GM19328 (cell line): Measurements from ENCODE around the gene DNAJA3.

ENCODE experiments used
- ATAC-seq: cut with Tn5 transposase; IDR thresholded peaks from one replicate; pipeline ENCODE4 v1.9.1; 2021; ENCODE audit warnings: mild to moderate bottlenecking, moderate library complexity; ENCODE audit not compliant: unreplicated experiment

DNAJA3 gene

DNA sequence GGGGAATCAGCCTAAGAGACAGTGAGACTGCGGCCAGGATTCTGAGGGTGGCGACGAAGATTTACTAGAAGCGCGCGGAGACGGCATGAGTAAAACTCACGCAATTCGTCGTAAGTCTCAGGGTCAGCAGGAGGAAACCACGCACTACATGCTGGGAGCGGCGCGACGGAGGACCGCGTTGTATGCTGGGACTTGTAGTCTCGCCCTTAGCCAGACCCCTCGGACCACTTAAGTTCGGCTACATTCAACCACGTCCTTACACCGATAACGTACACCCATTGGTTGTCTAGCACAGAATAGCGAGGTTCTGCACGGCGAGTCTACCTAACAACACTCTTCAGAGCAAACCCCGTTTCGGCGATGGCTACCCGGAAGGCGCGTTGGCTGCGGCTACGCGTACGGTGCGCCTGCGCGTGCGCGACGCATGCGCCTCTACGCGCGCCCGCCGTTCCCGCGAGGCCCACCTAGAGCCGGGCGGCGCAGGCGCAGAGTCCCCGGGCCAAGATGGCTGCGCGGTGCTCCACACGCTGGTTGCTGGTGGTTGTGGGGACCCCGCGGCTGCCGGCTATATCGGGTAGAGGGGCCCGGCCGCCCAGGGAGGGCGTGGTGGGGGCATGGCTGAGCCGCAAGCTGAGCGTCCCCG is at the start of gene DNAJA3:
DNAJA3 (plus strand) TSS at position 491 of the 643 bp plus-strand sequence; CDS start at position 505, 14 bp downstream.
- peak; percentile 91 for ATAC-seq

GRCh38 chr16:4376126-4376892 is 49.4 kb upstream of the DNAJA3 start:
- ATAC-seq, result no peak

DNA sequence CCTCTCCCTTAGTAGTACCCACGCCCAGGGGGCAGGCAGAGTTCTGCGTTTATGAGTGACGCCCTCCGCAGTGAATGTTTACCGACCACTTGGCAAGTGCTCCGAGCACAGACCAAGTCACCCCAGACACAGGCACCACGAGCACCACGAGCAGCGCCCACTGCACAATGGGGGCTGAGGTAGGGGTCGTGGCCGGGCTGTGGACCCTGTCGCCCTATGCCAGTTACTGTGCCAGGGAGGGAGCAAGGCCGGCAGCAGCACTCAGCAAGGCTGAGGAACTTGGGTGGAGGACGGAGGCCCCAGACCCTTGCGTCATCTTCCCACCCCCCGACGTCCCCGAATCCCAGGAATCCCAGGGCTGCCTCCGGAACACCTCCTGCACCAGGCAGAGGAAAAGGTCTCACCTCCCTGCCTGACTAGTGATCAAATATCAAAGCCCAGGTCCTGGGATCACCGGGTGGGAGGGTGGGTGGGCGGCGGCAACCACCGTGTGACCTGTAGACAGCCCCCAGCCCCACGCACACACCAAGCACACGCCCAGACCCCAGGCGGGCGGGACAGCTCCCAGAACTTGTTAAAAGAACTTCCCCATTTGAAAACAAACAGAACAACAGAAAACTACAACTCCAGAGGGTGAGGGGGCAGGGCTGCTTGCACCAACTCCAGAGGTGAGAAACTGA is 48.6 kb upstream of the DNAJA3 start:
- no peak for ATAC-seq

DNA sequence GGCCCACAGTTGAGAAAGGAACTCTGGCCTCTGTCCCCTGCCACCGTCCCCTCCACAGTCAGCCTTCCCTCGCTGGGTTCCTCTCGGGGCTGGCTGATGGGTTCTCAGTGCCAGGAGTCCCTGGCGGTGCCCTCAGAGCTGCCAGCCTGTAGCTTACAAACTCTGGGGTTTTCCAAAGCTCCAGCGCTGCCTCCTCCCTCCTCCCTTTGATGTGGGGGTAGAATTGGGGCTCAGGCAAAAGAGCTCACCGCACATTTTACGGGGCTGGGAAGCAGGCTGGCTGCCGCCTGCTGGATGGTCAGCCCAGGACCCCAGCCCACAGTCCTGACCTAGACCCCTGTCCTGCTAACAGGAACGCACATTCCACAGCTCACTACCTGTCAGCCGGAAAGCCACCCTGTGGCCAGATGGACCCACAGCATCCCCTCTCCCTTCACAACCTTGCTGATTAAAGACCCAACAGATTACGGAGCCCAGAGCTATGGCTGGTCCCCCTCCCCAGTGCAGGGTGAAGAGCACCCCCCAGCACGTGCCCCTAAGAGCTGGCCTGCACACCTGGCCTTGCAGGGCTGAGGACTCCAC is 48.0 kb upstream of the DNAJA3 start:
- no peak for ATAC-seq

- ATAC-seq, result no peak
Observed at GRCh38 chr16:4378161-4378666, 47.5 kb upstream of the DNAJA3 start.

- no peak for ATAC-seq
Observed at GRCh38 chr16:4378999-4379690, 46.5 kb upstream of the DNAJA3 start.

GRCh38 chr16:4380119-4381063 is 45.3 kb upstream of the DNAJA3 start:
- no peak for ATAC-seq

- no peak for ATAC-seq
Observed at GRCh38 chr16:4381072-4381934, 44.4 kb upstream of the DNAJA3 start.

- ATAC-seq, result no peak
Observed at GRCh38 chr16:4381935-4382794, 43.5 kb upstream of the DNAJA3 start.

GRCh38 chr16:4382795-4383357 is 42.8 kb upstream of the DNAJA3 start:
- no peak for ATAC-seq

DNA sequence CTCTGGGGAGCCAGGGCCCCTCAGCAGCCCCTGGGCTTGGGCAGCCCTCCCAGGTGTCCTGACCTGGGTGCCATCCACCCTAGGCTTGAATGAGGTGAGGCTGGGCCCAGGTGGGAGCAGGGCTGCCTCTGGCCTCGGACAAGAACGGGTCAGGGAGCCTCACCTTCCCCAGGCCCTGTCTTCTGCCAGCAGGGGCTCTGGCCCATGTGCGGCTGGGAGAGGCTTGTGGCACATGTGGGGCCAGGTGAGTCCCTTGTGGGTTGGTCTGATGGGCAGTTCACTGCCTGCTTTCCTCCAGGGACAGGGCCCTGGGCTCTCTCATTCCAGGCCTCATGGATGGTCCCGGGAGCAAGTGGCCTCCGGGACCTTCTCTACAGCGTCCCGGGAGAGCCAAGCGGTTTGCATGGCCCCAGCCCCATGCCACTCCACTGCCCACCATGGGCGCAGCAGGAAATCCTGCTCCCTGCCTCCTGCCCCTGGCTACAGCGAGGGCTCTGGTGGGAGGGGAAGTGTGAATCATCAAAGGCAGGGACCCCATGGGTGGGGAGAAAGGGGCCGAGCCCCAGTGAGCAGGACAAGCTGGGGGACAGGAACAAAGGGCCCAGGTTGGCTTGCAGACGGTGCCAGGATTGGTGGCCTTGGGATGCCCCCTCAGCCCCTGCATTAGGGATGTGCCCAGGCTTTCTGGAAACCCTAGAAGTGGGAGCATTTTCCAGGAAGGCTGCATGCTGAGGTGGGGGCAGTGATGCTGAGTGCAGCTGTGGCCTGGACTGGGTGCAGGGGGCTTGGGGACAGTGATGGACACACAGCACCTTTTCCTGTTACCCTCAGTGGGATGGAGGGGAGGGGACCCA is 41.9 kb upstream of the DNAJA3 start:
- no peak for ATAC-seq

DNA sequence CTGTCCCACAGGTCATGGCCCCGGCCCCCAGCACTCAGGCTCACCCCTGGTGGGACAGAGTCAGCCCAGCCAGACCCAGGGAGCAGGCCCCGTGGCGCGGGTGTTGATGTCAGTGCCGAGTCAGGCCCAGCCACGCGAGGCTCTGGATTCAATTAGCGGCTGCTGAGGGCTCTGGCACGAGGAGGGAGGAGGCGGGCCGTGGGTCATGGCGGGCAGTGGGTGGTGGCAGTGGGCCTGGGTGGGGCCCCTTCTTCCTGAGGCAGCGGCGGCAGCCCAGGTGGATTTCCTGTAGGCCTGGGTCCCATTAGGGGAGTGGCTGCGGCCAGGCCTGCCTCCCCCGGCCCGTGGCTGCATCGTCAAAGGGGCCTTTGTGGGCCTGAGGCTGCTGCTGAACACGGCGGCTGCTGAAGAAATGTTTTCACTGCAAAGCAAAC is 41.1 kb upstream of the DNAJA3 start:
- no peak for ATAC-seq

- ATAC-seq, result no peak
Observed at GRCh38 chr16:4385066-4385788, 40.4 kb upstream of the DNAJA3 start.

DNA sequence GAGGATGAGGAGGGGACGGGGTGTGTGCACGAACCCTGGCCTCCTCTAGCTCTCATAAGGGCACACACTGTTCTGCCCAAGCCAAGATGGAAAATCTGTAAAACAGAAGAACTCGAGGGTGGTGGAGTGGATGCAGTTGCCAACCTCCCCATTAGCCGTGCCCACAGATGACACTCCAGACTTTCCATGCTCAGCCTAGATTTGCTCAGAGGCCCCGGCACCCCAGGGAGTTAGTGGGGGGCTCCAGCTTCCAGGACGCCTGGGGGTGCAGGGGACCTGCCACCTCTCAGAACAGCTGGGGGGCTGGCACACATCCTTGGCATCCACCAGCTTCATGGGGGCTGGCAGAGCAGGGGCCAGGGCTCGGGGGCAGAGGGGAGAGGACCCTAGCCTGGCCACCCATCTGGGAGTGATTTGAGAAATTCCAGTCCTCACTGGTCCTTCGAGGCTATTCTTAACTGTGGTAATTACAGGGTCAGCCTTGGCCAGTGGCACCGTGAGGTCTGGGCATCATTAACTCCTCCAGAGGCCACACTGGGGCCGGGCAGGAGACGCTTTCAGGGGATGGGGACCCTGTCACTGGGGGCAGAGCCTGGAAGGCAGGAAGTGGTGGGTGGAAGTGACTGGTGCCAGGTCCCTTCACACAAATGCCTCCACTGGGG is 39.7 kb upstream of the DNAJA3 start:
- no peak for ATAC-seq

- no peak for ATAC-seq
Observed at GRCh38 chr16:4386451-4386805, 39.2 kb upstream of the DNAJA3 start.
